HG03342 (cell line): ENCODE results near the gene C1QL4.

ENCODE experiments used
- ATAC-seq: cut with Tn5 transposase; IDR thresholded peaks from one replicate; pipeline ENCODE4 v1.9.1; 2021; ENCODE audit warnings: mild to moderate bottlenecking, moderate library complexity; ENCODE audit not compliant: unreplicated experiment

Gene C1QL4

DNA sequence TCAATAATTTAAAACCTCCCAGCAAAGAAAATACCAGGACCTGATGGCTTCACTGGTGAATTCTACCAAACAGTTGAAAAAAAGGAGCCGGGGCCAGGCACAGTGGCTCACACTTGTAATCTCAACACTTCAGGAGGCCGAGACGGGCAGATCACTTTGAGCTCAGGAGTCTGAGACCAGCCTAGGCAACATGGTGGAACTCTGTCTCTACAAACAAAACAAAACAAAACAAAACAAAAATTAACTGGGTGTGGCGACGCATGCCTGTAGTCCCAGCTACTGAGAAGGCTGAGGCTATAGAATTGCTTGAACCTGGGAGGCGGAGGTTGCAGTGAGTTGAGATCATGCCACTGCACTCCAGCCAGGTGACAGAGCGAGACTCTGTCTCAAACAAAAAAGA, 27.6 kb downstream of the C1QL4 start:
- no peak for ATAC-seq

DNA sequence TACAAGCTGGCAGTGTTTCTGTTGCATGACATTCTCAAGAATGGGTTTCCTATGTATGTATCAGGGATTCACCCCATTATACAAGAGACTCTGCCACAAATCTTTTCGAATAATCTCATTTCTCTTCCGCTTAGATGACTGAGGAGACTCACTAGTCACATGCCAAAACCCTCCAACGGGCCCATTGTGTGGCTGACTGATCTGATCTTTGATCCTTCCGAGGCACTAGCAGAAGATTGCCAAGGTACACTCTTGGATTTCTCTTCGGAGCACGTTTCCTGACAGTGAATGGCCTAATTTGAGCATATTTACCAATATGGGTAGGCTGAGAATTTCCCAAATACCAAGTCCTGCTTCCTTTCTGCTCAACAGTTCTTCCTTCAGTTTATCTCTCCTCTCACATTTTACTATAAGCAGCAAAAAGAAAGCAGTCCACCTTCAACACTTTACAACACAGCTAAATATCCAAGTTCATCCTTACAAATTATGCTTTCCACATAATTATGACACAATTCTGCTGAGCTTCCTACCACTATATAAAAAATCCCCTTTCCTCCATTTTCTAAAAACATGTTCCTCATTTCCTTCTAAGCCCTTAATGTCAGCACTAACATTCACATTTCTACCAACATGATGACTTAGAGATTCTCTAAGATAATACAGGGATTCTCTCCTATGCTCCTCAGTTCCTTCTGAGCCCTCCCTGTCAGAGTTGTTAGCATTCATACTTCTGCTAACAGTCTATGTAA, 31.1 kb downstream of the C1QL4 start:
- no peak for ATAC-seq

DNA sequence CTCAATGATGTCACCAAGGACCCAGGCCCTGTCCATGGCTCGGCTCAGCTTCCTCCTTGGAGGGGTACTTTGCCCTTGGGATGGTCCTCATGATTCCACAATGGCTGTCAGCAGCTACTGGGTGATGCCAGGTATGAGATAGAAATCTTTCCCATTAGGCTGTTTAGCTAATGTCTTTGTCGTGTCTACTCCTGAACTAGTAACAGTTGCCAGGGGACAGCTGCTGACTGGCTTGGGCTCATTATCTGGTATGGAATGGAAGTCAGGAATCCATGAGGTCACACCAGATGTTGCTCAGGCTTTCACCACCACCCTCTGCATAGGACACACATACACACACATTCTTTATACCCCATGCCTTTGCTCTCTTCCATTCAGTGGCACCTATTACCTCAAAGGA, 32.8 kb downstream of the C1QL4 start:
- no peak for ATAC-seq

DNA sequence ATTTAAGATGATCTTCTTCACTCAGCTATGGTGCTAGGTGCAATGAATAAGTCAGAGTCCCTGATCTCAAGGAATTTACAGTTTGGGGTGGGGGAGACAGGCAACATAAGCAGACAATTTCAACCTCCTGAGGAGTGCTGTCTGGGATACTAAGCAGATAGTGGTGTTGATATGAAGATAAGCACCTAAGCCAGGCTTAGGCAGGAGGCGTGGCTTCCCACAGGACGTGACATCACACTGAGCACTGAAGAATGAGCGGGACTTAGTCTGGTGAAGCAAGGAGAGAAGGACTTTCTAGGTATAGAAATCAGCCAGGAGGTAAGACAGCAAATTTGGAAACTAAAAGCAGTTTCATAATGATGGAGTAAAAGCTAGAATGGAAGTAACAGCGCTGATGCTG, 35.2 kb downstream of the C1QL4 start:
- ATAC-seq, result no peak

DNA sequence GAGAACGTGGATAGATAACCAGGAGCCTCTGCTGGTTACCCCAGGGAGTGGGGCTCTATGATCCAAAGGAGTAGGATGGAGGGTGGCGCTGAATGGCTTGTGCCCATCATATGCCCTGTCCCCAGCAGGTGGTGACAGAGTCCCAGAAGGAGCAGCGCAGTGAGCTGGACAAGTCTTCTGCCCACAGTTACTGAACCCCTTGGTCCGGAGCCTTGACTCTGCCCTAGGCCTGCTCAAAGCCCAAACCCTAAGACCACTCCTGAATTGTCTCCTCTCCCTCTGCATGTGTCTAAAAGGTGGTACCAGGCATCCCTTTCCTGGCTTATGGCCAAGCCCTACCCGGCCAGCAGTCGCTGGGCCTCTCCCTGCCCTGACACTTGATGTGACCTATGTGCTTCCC, 38.8 kb downstream of the C1QL4 start:
- ATAC-seq, result no peak

DNA sequence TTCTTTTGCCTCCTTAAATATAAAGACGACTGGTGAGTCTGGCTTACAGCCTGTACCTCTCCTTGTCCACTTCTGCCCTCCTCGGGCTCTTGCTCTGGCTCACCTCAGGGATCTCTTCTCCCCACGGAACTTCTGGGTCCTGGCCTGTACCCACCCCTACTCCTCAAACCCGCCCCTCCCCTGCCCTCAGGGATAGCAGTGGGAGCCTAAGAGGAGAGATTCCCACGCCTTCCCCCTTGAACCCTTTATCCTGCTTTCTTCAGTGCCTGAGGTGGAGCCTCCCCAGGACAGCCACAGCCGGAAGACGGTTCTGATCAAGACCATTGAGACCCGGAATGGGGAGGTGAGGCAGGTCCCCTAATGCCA, 39.3 kb downstream of the C1QL4 start:
- no peak for ATAC-seq

DNA sequence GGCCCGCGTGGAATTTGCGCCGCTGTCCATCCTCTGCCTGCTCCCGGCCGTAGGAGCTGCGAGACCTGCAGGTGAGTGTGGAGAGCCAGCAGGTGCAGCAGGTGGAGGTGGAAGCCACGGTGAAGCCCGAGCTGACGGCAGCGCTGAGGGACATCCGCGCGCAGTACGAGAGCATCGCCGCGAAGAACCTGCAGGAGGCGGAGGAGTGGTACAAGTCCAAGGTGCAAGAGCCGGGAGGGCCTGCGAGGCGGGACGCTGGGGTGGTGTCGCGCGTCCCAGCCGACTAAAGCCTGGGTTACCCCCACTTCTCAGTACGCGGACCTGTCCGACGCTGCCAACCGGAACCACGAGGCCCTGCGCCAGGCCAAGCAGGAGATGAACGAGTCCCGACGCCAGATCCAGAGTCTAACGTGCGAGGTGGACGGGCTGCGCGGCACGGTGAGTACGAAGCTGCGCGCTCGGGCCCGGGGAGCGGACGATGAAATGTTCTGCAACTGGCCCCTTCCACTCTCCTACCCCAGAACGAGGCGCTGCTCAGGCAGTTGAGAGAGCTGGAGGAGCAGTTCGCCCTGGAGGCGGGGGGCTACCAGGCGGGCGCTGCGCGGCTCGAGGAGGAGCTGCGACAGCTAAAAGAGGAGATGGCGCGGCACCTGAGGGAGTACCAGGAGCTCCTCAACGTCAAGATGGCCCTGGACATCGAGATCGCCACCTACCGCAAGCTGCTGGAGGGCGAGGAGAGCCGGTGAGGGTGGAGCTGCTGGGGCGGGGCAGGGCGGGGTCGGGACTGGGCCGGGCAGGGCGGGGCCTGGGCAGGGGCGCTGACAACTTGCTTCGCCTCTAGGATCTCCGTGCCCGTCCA, 39.9 kb downstream of the C1QL4 start:
- no peak for ATAC-seq

DNA sequence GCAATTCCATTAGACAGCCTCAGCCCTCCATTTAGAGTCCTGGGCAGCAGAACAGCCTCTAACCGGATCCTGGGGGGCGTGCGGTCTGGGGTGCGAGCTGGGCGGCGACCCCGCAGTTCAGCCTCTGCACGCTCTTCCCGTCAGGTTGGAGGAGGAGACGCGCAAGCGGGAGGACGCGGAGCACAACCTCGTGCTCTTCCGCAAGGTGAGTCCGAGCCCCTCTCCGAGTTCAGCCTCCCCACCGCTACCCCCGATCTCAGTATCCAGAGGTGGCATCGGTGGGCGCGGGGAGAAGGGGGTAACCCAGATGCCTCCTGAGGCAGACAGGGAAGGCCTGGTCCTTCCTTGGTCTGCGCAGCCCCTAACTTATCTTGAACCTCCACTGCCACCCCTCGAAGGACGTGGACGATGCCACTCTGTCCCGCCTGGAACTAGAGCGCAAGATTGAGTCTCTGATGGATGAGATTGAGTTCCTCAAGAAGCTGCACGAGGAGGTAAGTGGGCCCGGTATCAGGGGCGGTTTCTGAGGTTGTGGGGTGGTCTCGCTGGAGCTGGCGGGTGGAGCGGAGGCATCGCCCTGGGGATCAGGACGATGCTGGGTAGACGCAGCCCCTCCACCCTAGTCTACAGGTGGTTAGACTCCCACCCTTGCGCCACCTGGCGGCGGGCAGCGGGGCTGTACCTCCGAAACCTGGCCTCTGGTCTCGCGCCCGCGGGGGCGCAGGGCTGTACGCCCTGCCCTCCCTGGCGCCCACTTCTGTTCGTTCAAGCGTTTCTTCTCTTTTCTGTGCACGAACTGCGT, 40.8 kb downstream of the C1QL4 start:
- ATAC-seq, result no peak

DNA sequence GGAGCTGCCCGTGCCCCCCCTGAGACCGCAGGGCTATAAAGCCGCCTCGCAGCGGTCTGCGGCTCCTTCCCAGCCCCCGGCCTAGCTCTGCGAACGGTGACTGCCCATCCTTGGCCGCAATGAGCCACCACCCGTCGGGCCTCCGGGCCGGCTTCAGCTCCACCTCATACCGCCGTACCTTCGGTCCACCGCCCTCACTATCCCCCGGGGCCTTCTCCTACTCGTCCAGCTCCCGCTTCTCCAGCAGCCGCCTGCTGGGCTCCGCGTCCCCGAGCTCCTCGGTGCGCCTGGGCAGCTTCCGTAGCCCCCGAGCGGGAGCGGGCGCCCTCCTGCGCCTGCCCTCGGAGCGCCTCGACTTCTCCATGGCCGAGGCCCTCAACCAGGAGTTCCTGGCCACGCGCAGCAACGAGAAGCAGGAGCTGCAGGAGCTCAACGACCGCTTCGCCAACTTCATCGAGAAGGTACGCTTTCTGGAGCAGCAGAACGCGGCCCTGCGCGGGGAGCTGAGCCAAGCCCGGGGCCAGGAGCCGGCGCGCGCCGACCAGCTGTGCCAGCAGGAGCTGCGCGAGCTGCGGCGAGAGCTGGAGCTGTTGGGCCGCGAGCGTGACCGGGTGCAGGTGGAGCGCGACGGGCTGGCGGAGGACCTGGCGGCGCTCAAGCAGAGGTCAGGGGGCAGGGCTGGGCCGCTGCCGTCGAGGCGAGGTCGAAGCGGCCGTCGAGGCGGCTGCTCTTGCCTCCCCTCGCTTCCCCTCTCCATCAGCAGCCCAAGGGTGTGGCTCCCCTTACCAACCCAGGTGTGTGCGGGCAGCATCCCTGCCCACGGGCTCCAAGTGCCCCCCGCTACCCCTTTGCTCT, 41.7 kb downstream of the C1QL4 start, which contains the start of gene PRPH:
Gene PRPH (plus strand): TSS at position 66 of the 855 bp plus-strand sequence. CDS start 54 bp downstream, at position 120.
- no peak for ATAC-seq

DNA sequence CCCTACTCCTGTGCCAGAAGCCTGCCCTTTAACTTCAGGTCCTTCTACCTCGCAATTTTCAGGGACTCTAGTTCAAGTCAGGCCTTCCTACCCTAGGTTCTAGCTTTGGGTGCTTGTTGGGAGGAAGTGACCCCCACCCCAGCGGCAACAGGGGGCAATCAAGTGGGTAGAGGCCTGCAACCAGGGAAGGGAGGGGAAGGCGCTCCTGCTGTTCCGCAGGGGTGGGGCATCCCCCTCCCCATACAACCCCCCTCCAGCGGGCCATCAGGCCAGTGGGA, 42.2 kb downstream of the C1QL4 start:
- no peak for ATAC-seq

DNA sequence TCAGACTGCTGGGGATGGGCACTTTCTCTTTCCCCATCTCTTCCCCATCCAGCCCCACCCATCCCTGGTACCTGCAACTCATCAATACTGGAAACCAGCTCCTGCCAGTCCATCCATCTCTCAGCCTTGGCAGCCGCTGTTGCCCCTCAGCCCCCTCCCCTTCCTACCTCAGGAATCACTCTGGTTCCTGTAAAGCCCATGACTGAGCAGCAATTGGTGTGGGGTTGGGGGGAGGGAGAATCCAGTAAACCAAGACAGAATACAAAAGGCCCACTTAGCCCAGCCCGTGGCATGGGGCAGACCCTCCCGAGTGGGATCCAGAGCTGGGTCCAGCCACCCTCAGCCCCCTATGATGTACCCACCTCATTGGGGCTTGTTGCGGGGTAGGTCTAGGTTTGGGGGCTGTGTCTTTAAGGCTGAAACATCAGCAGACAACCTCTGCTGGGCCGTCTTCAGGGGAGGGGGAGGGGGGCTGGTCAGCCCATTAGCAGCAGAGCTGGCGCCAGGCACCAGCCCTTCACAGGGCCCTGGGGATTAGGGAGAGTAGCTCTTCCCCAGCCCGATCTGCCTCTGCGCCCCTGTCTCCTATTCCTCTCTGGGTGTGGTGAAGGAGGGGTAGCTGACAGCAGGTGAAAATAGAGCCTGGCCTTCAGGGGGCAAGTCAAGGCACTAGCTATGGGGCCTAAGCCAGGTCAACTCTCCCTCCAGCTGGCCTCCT, 42.7 kb downstream of the C1QL4 start:
- ATAC-seq, result no peak

DNA sequence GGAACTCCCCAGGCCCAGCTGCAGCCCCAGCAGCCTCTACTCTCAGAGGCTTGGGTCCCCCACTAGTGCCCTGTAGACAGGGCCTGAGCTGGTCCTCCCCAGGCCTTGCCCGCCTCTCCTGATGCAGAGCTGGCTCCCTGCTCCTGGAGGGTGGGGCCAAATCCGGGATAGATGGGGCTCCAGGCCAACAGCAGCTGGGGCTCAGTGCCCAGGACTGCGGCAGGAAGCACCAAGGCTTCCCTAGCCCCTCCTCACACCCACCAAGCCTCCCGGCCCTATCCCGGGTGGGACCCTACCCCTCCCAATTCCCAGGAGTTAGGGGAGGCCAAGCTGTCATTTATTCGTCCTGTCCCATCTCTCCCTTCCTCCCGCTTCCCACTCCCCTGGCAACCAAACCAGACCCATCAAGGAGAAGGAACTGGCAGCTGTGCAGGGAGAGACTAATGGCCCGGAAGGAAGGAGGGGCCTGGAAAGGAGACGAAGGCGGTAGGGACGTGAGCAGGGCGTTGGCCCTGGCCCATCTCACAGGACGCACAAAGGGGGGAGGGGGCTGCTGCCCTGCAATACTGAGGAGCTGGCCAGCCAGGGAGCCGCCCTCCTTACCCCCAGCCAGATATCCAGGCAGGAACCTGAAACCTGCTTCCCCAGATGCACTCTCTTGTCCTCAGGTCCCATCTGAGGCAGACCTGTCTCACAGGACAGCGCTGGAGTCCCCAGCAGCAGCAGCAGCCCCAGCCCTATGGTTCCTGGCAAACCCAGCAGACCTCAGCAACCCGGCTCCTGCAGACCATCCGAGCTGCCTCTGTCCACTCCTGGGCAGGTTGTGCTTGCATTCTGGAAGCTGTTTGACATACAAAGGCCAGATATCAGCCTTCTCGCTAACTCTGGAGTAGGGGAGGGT, 43.7 kb downstream of the C1QL4 start:
- ATAC-seq, result no peak

DNA sequence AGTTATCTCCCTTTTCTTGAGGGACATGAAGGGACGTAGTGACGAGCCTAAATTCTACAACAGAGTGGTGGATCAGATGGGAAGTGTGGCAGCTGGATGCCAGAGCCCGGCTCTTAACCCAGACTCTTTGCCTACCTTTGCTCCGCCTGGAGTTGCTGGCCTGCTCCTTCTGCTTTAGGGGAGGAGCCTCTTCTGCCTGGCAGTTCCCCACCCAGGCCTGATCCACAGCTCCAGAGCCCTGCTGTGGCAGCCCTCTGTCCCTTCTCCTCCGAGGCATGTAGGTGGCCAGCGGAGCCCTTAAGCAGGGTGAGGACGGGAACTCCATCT, 44.3 kb downstream of the C1QL4 start:
- ATAC-seq, result no peak

DNA sequence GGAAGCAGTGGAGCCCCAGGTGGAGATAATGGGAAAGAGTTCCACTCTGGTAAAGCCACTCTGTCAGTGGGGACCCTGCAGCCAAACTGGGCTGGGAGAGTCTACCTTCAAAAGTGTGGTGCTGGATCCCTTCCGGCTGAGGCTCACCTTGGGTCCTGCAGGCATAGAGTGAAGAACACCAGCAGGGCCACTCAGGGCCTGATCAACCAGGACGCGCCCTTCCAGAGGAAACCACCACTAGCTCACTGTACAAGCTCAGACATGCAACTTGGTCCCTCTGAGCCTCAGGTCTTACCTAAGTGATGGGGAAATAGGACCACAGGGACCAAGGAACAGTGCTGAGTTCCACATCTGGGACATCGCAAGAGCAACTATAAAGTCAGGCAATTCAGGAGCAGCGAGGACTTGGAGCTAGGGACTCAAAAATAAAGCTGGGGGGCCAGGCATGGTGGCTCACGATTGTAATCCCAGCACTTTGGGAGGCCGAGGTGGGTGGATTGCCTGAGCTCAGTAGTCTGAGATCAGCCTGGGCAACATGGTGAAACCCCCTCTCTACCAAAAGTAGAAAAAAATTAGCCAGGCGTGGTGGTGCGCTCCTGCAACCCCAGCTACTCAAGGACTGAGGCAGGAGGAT, 47.9 kb downstream of the C1QL4 start:
- no peak for ATAC-seq

DNA sequence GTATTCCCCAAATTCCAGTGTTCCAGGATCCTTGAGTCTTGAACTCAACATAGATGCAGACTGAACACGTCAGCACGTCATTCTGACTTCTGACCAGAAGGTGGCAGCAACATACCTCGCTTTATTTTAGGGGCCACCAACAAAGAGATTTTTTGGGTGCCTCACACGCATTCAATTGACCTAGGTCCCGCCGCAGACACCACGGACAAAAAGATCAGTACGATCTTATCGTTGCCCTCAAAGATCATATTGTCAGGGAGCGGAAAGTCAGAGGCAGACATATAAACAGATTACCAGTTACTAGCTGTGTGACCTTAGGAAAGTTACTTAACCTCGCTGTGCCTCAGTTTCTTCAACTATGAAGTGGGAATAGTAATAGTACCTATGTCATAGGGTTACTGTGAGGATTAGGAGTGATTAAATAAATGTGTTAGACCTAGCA, 48.6 kb downstream of the C1QL4 start:
- ATAC-seq, result no peak

DNA sequence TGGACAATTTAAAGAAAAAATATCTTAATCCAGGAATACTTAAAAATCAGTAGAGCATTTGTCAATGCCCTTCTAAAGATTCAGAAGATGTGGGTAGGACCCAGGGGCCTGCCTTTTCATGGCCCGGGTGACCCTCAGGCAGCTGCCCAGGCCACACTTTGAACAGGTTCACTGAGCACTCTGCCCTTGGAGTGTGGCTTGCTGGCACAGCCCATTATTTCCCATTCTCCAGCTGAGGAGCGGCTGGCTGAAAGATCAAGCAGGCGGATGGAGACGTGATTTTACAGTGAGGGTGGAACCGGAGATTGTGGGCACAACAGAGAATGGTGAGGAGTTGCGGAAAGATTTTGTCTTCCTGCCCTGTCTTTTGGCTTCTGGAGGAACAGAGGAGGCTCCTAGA, 49.1 kb downstream of the C1QL4 start:
- ATAC-seq, result no peak

DNA sequence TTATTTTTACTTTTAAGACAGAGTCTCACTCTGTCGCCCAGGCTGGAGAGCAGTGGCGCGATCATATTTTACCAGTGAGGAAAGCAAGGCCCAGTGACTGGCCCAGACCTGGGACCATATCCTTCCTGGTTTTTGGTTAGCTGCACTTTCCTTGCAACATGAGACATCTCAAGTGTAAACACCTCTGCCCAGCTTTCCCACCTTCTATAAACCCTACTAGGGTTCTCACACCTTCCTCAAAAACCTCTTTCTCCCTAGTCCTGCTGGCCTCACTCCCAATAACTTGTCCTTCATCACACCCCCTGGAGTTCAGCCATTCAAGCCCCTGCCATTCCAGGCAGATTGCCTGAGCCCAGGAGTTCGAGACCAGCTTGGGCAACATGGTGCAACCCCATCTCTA, 52.3 kb downstream of the C1QL4 start:
- no peak for ATAC-seq

DNA sequence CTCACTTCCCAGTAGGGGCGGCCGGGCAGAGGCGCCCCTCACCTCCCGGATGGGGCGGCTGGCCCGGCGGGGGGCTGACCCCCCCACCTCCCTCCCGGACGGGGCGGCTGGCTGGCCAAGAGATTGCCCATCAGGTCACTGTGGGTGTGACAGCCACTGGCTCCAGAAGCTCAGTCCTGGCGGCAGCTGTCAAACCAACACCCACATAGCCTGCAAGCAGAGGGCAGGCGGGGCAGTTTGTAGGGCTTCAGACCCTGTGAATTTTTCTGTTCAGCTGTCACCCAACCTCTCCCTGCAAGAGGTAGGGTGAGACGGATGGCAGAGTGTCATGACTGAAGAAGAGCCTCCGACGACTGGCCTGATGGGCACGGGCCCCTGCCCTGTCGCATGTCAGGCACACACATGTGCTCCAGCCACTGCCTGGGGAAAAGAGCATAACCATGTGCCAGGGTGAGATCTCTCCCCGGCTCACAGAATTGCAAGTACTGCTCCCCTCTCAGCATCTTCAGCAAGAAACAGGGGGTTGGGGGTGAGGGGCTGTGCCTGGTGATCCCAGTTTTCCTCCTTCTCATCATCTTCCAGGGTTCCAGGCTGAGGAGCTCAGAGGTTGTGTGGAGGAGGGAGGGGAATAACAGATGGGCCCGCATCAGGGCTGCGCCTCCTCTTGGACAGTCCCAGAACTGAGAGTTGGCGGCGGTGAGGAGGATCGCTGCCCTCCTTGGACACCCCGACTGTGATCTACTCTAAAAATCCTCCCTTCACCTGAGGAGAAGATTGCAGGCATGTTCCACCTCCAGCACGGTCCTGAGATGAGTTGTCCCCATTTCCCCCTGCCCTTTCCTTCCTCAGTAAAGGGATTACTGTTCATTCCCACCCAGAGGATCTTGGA, 53.2 kb downstream of the C1QL4 start:
- ATAC-seq, result no peak
